Motor neuron (in vitro differentiated cells): ENCODE results near the gene DAB1. TPM values are rescaled to one million over a fixed set of nuclear protein-coding genes. Genes with fewer than 3 reads are reported as not detected.

Experiments used
- ATAC-seq, 8 experiments: fragments of 200-7000 bp; cut with Tn5 transposase; replicated peaks in 6 of 8; 2 replicates each; pipeline ENCODE4 v1.8.0; 2021; ENCODE audit warnings: mild to moderate bottlenecking in 8 of 8, moderate library complexity in 8 of 8
- H3K27ac ChIP-seq, 2 donors: fragments of 250-450 bp; sonication (Bioruptor Pico); 2 replicates each; pipeline ENCODE4 v1.9.0; 2021; ENCODE audit warnings: antibody characterized with exemption in 2 of 2, mild to moderate bottlenecking in 2 of 2, moderate library complexity in 1 of 2
- H3K4me1 ChIP-seq, 2 donors: fragments of 250-450 bp; sonication (Bioruptor Pico); replicated peaks in 1 of 2; 2 replicates each; pipeline ENCODE4 v1.6.1; 2021; ENCODE audit warnings: antibody characterized with exemption in 2 of 2, mild to moderate bottlenecking in 2 of 2, moderate library complexity in 1 of 2
- H3K4me3 ChIP-seq, 5 donors: fragments of 250-450 bp; sonication (Bioruptor Pico); 2 replicates each; pipeline ENCODE4 v1.9.0; 2021; ENCODE audit warnings: antibody characterized with exemption in 5 of 5, mild to moderate bottlenecking in 5 of 5, moderate library complexity in 4 of 5
- WGBS, 10 experiments: fragments of 450-650 bp; shearing (Covaris generic); methylation state at CpG; one replicate each; pipeline ENCODE4 v1.0.0; 2022; 5-methylcytosine and 5-hydroxymethylcytosine counted together
- in situ Hi-C, 9 experiments: fragments of 400-800 bp; cut with MboI; loops; one replicate each; pipeline ENCODE4 v1.15.0; 2021; ENCODE audit warnings: low sequenced_read_pairs in 9 of 9, low pct_unique_long_range_greater_than_20kb in 2 of 9; ENCODE audit not compliant: unreplicated experiment in 9 of 9
- total RNA-seq, 8 experiments: library from RNA; unstranded; fragments of 300-600 nt; gene quantifications; 2 replicates each; pipeline versions ENCODE4 v1.2.3 to v1.2.4, GENCODE V29; 2022

The DAB1 gene
- total RNA-seq, 8 experiments from 2014 or later, result 1.4 to 38.4 (median 13.2) TPM

DNA sequence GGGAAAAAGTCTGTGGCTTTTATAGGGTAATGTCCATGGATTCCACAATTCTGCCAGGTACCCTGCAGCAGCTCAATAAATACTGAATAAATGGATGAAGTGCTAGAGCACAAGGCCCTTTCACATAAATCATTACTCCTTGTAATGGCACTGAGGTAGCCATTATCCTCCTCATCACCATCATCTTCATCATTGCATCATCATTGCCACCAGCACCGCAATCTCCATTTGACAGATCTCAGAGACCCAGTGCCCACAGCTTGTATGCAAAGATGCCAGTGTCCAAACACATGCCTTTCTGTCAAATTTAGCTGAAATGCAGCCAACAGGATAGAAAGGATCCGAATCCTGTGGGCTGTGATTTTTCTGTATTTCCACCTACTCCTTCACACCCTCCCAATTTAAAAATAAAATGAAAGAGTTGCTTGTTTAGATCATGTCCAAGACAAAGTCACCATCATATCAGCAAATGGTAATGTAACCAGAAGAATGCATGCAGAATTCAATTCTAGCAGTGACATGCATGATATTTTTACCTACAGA, 17.4 kb downstream of the DAB1 start:
- H3K4me1 ChIP-seq, result peaks cover 8 to 15% of the 10 kb centered on the region in 2 donors
- ATAC-seq, result no peak
- no peak overlapping the region for H3K27ac ChIP-seq
- in situ Hi-C loops, result loop anchor here in 2 of 9 experiments (25.0 kb wide), 2 partner anchors 569 to 1131 kb away; partner anchors contain the start of gene OMA1 (in 1 of the 2)
- no peak overlapping the region for H3K4me3 ChIP-seq
- 22 to 100% (median 68%) methylated on average over 1 to 2 of the region's 2 CpGs; no CpG with 5 or more reads in 2 of the 10 experiments for WGBS, 10 experiments

DNA sequence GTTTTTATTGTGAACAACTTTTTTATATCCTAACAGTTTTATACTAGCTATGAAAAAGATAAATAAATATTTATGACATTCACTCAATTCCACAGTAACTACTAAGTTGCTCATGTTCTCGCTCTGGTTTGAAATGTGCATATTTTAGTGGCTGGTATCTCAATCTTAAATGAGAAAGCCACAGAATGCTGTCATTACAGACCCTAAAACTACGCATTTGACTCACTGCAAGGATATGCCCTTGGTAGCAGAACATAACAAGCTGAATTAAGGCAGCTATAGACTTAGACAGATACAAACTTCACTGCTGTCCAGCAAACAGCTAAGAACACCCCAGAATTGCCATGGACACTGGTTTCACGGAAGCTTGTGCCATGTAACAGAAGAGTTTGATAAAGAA, 19.0 kb downstream of the DAB1 start:
- 18 to 100% (median 82%) methylated on average over 1 to 3 of the region's 3 CpGs for WGBS, 10 experiments
- peak in 4 of 8 experiments; percentile 44 to 72 (median 50) for ATAC-seq
- in situ Hi-C loops, result loop anchor here in 2 of 9 experiments (25.0 kb wide), 2 partner anchors 568 to 1132 kb away; partner anchors contain the start of gene OMA1 (in 1 of the 2)

DNA sequence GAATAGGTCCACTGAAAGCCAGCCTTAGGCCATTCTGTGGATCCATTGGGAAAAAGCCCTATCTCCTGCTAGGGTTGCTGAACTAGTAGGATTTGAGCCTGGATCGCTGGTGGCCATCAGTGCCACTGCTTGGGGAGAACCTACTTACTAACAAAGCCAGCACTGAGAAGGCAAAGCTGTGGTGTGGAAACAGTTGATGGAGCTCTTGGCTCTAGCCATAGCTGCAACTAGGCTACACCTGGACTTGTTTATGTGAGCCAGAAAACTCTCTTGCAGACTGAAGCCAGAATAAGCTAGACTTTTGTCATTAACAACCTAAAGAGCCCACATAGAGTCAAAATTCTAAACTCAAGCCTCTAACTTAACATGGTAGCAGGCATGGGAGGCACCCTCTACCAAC, 20.7 kb downstream of the DAB1 start:
- Histone ChIP-seq H3K27ac (no peak overlapping the region), H3K4me1 (peaks cover 19% of the 10 kb centered on the region in 2 donors), H3K4me3 (no peak overlapping the region)
- in situ Hi-C loops, result loop anchor here in 2 of 9 experiments (25.0 kb wide), 2 partner anchors 566 to 1134 kb away; partner anchors contain the start of gene OMA1 (in 1 of the 2)
- no peak for ATAC-seq
- WGBS, 10 experiments, result 80 to 100% (median 92%) methylated on average over 1 of the region's 1 CpG; no CpG with 5 or more reads in 5 of the 10 experiments

More for the DNA sequence above, 19.0 kb downstream of the DAB1 start:
- Histone ChIP-seq H3K4me3 (no peak overlapping the region), H3K27ac (no peak overlapping the region), H3K4me1 (peaks cover 11 to 19% of the 10 kb centered on the region in 2 donors)

DNA sequence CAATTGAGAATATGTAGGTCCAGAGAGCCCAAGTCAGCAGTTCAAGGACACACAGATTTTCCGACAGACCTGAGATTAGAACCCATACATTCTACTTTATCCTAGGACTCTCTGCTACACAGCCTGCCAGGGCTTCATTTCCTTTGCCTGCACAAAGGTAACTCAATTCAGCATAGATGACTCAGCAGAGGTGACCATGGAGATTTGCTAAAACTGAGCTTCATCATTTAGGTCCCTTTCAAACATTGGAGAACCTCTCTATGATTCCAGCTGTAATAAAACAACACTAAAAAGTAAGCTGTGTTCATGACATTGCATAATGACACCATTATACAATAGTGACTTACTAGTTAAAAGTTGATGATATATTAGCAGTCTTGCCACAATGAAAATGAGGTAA, 22.2 kb downstream of the DAB1 start:
- H3K4me1 ChIP-seq, result peaks cover 19 to 23% of the 10 kb centered on the region in 2 donors
- in situ Hi-C loops, result loop anchor here in 2 of 9 experiments (25.0 kb wide), 2 partner anchors 564 to 1136 kb away; partner anchors contain the start of gene OMA1 (in 1 of the 2)
- H3K4me3 ChIP-seq, result no peak overlapping the region
- H3K27ac ChIP-seq, result no peak overlapping the region
- 83 to 100% (median 90%) methylated on average over 1 of the region's 1 CpG; no CpG with 5 or more reads in 5 of the 10 experiments for WGBS, 10 experiments
- peak in 4 of 8 experiments; percentile 21 to 56 (median 48) for ATAC-seq

DNA sequence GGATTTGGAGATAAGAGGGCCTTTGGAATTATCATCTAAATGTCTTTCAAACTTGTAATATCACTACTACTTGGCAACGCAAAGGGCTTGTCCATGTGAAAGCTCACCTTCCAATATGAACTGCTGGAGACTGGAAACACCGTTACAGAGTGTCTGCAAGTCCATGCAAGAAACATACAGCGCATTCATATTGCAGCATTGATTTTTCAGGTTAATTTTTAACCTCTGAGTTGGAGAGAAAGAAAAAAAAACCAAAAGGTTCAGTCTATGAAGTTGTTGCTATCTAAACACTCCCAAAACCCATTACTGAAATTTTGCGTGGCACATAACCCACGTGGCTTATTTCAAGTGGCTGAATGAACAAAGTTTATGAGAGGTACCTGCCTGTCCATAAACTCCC, 23.8 kb downstream of the DAB1 start:
- ATAC-seq, result no peak
- in situ Hi-C loops, result loop anchor here in 2 of 9 experiments (25.0 kb wide), 2 partner anchors 563 to 1137 kb away; partner anchors contain the start of gene OMA1 (in 1 of the 2)
- no peak overlapping the region for H3K4me3 ChIP-seq
- no peak overlapping the region for H3K27ac ChIP-seq
- peaks cover 17% of the 10 kb centered on the region in 2 donors for H3K4me1 ChIP-seq
- WGBS, 10 experiments, result 38 to 100% (median 93%) methylated on average over 2 to 5 of the region's 5 CpGs

DNA sequence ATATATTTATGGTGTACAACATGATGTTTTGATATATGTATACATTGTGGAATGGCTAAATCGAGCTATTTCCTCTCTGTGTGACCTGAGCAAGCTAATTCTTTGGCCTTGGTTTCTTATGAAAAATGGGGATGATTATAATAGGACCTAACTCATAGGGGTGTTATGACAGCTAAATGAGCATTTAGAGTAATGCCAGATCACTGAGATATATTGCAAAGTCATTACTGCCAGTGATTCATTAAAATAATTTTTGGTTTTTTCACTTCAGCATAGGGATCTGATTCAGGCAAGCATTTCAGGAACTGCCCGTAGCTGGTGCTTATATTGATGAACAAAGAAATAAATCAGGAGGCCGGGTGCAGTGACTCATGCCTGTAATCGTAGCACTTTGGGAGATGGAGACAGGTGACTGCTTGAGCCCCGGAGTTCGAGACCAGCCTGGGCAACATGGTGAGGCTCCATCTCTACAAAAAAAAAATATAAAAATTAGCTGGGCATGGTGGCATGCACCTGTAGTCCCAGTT, 30.7 kb downstream of the DAB1 start:
- peak in 5 of 8 experiments; percentile 90 to 95 (median 93) for ATAC-seq
- Histone ChIP-seq H3K27ac (no peak overlapping the region), H3K4me3 (no peak overlapping the region), H3K4me1 (peaks cover 14 to 15% of the 10 kb centered on the region in 2 donors)
- in situ Hi-C loops, result no loop called here
- WGBS, 10 experiments, result 42 to 98% (median 73%) methylated on average over 1 to 6 of the region's 6 CpGs; no CpG with 5 or more reads in 1 of the 10 experiments

DNA sequence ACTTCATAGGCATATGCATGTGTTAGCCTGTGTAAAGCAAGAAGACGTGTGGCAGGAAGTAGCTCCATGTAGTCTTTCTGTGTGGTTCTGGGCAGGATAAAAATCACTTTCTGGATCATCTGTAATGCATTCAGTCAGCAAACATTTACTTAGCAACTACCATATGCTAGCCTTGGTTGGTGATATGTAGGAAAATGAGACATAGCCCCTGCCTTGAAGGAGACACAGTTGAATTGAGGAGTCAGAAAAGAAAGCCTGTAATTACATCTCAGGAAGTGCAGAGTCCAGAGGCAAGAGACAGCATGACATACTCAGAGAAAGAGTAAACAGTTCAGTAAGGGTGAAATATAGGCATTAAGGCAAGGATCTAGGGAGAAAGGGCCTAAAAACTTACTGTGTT, 38.5 kb downstream of the DAB1 start:
- in situ Hi-C loops, result no loop called here
- no peak for ATAC-seq
- H3K4me1 ChIP-seq, result peaks cover 16 to 17% of the 10 kb centered on the region in 2 donors
- no peak overlapping the region for H3K4me3 ChIP-seq
- 33 to 100% (median 67%) methylated on average over 1 of the region's 1 CpG; no CpG with 5 or more reads in 4 of the 10 experiments for WGBS, 10 experiments
- no peak overlapping the region for H3K27ac ChIP-seq

DNA sequence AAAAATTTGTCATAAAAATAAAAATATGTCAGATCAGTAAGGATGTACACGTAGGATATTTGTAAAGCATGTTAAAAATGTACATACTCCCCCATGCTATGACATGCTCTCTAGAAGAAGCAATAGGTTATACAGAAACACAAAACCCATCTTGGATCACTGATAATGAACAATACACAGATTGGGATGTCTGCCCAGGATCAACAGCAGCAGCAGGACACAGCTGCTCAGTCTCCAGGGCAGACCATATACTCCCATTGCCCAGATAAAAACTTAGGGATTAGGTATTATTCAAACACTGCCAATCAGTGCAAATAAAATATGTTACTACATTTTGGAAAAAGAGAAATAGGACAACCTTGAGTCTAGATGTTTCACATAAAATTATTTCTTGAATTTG, 39.0 kb downstream of the DAB1 start:
- Histone ChIP-seq H3K4me1 (peaks cover 16 to 17% of the 10 kb centered on the region in 2 donors), H3K27ac (no peak overlapping the region), H3K4me3 (no peak overlapping the region)
- in situ Hi-C loops, result no loop called here
- WGBS, 10 experiments, result 0 to 100% (median 81%) methylated on average over 1 of the region's 1 CpG; no CpG with 5 or more reads in 1 of the 10 experiments
- ATAC-seq, result peak in 1 of 8 experiments; percentile 8

DNA sequence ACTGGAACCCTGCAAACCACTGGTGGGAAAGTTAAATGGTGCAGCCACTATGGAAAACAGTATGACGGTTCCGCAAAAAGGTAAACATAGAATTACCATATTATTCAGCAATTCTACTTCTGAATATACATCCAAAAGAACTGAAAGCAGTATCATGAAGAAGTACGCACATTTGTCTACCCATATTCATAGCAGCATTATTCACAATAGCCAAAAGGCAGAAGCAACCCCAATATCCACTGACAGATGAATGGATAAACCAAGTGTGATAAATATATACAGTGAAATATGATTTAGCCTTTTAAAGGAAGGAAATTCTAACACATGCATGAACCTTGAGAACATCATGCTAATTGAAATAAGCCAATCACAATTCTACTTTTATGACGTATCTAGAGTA, 39.6 kb downstream of the DAB1 start:
- peak in 3 of 8 experiments; percentile 20 to 92 (median 26) for ATAC-seq
- no peak overlapping the region for H3K4me3 ChIP-seq
- peaks cover 16 to 17% of the 10 kb centered on the region in 2 donors for H3K4me1 ChIP-seq
- no peak overlapping the region for H3K27ac ChIP-seq
- in situ Hi-C loops, result no loop called here
- 2 to 100% (median 83%) methylated on average over 1 to 4 of the region's 4 CpGs for WGBS, 10 experiments

DNA sequence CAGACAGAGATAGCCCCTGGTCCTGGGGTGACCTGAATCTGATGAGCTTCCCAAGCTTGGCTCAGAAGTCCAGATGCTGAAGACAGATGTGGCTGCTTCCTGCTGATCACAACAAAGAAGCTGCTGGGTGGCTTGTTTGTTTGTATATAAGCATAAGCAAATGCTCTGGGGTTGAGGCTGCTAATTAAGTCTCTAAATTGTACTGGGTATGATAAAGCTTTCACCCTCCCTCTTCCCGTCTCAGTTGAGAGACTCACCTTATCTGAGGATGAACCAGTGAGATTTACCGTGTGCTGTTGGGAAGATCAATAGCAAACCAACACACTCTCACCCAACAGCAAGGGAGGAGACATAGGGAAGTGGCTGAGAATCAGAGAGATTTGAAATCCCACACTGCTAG, 42.0 kb downstream of the DAB1 start:
- H3K4me3 ChIP-seq, result no peak overlapping the region
- in situ Hi-C loops, result no loop called here
- H3K4me1 ChIP-seq, result peaks cover 5 to 10% of the 10 kb centered on the region in 2 donors
- no peak for ATAC-seq
- H3K27ac ChIP-seq, result no peak overlapping the region
- 20 to 83% (median 71%) methylated on average over 1 to 2 of the region's 2 CpGs; no CpG with 5 or more reads in 6 of the 10 experiments for WGBS, 10 experiments

DNA sequence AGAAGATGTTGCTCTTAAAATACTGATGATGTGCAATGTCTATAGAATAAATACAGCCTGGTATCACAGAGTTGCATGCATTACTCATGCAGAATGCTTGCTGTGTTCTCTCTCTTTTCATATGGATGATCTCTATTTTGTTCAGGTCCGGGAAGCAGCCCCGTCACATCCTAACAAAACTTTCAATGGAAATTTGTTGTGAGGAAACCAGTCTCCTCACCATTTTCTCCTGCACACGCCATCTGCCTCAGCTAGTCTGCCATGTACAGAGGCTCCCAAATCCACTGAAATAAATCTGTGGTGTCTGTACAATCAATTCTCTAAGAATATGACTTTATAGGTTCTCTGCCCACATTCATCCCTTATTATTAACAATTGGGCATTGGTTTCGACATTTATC, 42.4 kb downstream of the DAB1 start:
- H3K4me1 ChIP-seq, result peaks cover 5 to 10% of the 10 kb centered on the region in 2 donors
- 9 to 100% (median 75%) methylated on average over 1 to 4 of the region's 4 CpGs; no CpG with 5 or more reads in 1 of the 10 experiments for WGBS, 10 experiments
- H3K27ac ChIP-seq, result no peak overlapping the region
- H3K4me3 ChIP-seq, result no peak overlapping the region
- ATAC-seq, result peak in 2 of 8 experiments; percentile 22 to 32
- in situ Hi-C loops, result no loop called here

DNA sequence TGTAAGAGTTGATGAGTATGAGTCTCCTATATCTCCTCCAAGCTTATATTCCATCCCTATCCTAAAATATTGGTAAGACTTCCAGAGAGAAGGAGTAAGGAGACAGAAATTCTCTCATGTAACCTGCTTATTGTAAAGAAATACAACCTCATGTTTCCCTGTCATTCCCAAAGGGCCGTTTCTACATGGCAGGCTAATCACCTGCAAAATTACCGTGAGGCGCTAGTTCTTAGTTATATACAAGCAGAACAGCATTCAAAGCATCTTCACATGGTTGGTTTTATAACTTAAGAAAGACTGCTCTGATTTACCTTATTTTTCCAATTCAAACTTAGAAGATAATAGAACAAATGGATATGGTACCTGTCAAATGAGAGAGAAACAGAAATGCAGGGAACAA, 42.9 kb downstream of the DAB1 start:
- H3K4me1 ChIP-seq, result peaks cover 5 to 10% of the 10 kb centered on the region in 2 donors
- H3K4me3 ChIP-seq, result no peak overlapping the region
- in situ Hi-C loops, result no loop called here
- ATAC-seq, result no peak
- H3K27ac ChIP-seq, result no peak overlapping the region
- WGBS, 10 experiments, result 19 to 100% (median 91%) methylated on average over 2 to 3 of the region's 3 CpGs; no CpG with 5 or more reads in 2 of the 10 experiments

DNA sequence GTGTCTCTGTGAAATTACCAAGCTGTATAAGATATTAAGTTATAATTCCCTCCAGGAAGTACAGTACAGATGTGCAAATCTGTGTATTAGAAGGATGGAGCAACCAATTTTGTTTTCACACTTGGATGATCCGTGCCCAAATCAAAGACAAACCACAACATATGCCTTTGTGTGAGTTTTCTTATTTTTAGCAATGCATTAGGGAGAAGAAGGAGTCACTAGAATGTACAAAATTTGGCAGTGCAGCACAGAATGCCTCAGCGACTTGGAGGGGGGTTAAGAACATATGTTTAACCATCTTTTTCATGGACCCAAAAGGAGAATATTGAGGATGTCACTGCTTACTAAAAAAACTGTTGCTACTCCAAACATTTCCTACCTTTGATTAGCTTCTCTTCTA, 45.3 kb downstream of the DAB1 start:
- 12 to 100% (median 53%) methylated on average over 1 to 2 of the region's 2 CpGs; no CpG with 5 or more reads in 2 of the 10 experiments for WGBS, 10 experiments
- in situ Hi-C loops, result no loop called here
- Histone ChIP-seq H3K27ac (no peak overlapping the region), H3K4me1 (peaks cover 5 to 14% of the 10 kb centered on the region in 2 donors), H3K4me3 (no peak overlapping the region)
- no peak for ATAC-seq
